K562 (cell line): Measurements from ENCODE around the gene TMEM158. TPM values are rescaled to one million over a fixed set of nuclear protein-coding genes. Genes with fewer than 3 reads are reported as not detected.

Experiments
- BACH1 ChIP-seq: fragments of 200-800 bp; sonication (Bioruptor generic); IDR thresholded peaks from 2 replicates; pipeline ENCODE4 v1.6.1; 2016; ENCODE audit warnings: missing genetic modification characterization, missing compliant biosample characterization
- BCOR ChIP-seq: fragments of 450-650 bp; IDR thresholded peaks from 2 replicates; pipeline ENCODE4 v1.6.1; 2016
- CBX3 ChIP-seq, 2 experiments: IDR thresholded peaks; 1 replicate in 1 of 2; 2 replicates in 1 of 2; pipeline ENCODE4 v1.6.1; 2012; ENCODE audit warnings: inconsistent platforms in 2 of 2, low read length in 2 of 2, borderline replicate concordance in 1 of 2, control low read depth in 1 of 2
- CEBPB ChIP-seq: fragments of 450-650 bp; IDR thresholded peaks from 2 replicates; pipeline ENCODE4 v1.6.1; 2016; ENCODE audit warnings: missing genetic modification characterization, missing compliant biosample characterization
- CEBPG ChIP-seq, 3 experiments: fragments of 200-800 bp in 1 of 3; sonication (Bioruptor generic) in 1 of 3; sonication (generic) in 1 of 3; formaldehyde crosslinking in 1 of 3; IDR thresholded peaks in 2 of 3; conservative IDR thresholded peaks in 1 of 3; 2 replicates each; pipeline versions ENCODE4 v1.6.1 to v1.8.0; 2016 to 2022; ENCODE audit warnings: missing compliant biosample characterization in 2 of 3, missing genetic modification characterization in 2 of 3, mild to moderate bottlenecking in 1 of 3, missing genetic modification reagents in 1 of 3
- NR2C1 ChIP-seq, 2 experiments: fragments of 450-650 bp; IDR thresholded peaks; 2 replicates each; pipeline ENCODE4 v1.6.1; 2017; ENCODE audit warnings: mild to moderate bottlenecking in 2 of 2, antibody characterized with exemption in 1 of 2, inconsistent platforms in 1 of 2, missing compliant biosample characterization in 1 of 2, missing genetic modification characterization in 1 of 2
- SMARCA4 ChIP-seq: fragments of 450-650 bp; IDR thresholded peaks from 2 replicates; pipeline ENCODE4 v1.6.1; 2016
- TEAD4 ChIP-seq, 2 experiments: sonication (generic) in 1 of 2; formaldehyde crosslinking in 1 of 2; IDR thresholded peaks; 2 replicates each; pipeline versions ENCODE4 v1.6.1 to v1.8.0; 2012 to 2022; ENCODE audit warnings: borderline replicate concordance in 1 of 2, inconsistent platforms in 1 of 2, low read length in 1 of 2, mild to moderate bottlenecking in 1 of 2, missing genetic modification reagents in 1 of 2
- polyA plus RNA-seq, 8 experiments: library from polyadenylated mRNA; depleted of rRNA in 4 of 8; stranded (reverse) in 5 of 8; unstranded in 3 of 8; fragments of >200 nt; fragmentation: Nextera tagmentation in 2 of 8; fragmentation: Illumina TruSeq in 1 of 8; extraction: Ambion mirVana in 2 of 8; extraction: Trizol in 1 of 8; gene quantifications; 2 replicates each; pipeline versions ENCODE4 v1.2.1 to v1.2.3, GENCODE V29; 2011 to 2014; ENCODE audit warnings: inconsistent platforms in 1 of 8, missing spikeins in 1 of 8
- total RNA-seq, 7 experiments: library from RNA; depleted of rRNA in 6 of 7; stranded (reverse); fragments of >200 nt in 6 of 7; fragmentation: Illumina TruSeq in 2 of 7; extraction: Trizol in 2 of 7; gene quantifications; 2 replicates each; pipeline versions ENCODE4 v1.2.1 to v1.2.3, GENCODE V29; 2011 to 2021; ENCODE audit warnings: low replicate concordance in 1 of 7
- TF ChIP-seq, protein P1 (sequence below): sonication (generic); formaldehyde crosslinking; IDR thresholded peaks from 2 replicates; pipeline ENCODE4 v1.8.0; 2022; ENCODE audit warnings: missing genetic modification reagents, mild to moderate bottlenecking, moderate library complexity, borderline replicate concordance
- TF ChIP-seq, protein P2 (sequence below), 2 experiments: fragments of 450-650 bp; IDR thresholded peaks; 2 replicates each; pipeline ENCODE4 v1.6.1; 2016
- TF ChIP-seq, protein P3 (sequence below), 2 experiments: IDR thresholded peaks; 2 replicates each; pipeline ENCODE4 v1.6.1; 2012; ENCODE audit warnings: improper control_type of control experiment in 2 of 2, low read depth in 2 of 2, low read length in 2 of 2, borderline replicate concordance in 1 of 2
- TF ChIP-seq, protein P4 (sequence below): fragments of 450-650 bp; formaldehyde crosslinking; conservative IDR thresholded peaks from 2 replicates; pipeline ENCODE4 v1.4.0; 2022; ENCODE audit warnings: mild to moderate bottlenecking, missing genetic modification characterization
- TF ChIP-seq, protein P5 (sequence below): fragments of 450-650 bp; formaldehyde crosslinking; IDR thresholded peaks from 2 replicates; pipeline ENCODE4 v1.4.0; 2020; ENCODE audit warnings: mild to moderate bottlenecking, moderate library complexity
- TF ChIP-seq, protein P6 (sequence below): sonication (generic); formaldehyde crosslinking; IDR thresholded peaks from 2 replicates; pipeline ENCODE4 v1.8.1; 2023; ENCODE audit warnings: mild to moderate bottlenecking, missing genetic modification reagents

Gene TMEM158
- total and polyA plus RNA-seq, 9 of the 15 experiments (the other 6 are each of a cell fraction or from before 2014, with no cell fraction given), result 2.2 to 46.5 (median 8.4) TPM

DNA sequence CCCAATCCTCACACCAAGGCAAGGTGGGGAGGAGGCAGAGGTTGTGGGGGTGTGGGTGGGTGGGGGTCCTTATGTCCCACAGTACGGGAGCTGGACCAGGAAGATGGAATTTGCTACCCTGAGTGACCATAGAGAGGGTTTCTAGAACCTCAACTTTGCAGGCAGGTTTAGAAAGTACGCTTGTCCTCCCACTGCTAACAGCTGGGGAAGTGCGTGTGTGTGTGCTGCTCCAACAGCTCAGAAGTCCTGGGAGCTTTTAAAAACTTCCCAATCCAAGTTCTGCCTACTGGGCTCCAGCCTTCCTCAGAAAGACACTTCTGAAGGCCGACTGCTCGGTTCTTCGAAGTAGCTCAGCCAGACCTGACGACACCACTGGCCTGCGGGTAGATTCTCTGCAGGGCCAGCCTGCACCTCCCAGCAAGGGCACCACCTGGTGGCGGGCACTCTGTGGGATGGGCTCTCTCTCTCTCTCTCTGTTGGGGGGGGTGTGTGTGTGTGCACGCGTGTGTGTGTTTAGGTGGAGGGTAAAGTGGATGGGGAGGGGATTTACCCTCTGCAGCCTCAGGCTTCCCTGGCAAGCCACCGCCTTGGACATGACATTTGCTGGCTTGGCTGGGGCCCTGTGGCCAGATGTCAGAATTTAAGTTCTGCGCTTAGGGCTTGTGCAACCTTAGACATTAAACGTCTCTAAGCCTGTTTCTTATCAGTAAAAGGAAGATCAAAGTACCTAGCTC lies 15.6 kb downstream of the TMEM158 start (continued):
- TF ChIP-seq CEBPB (peak; percentile 78), TEAD4 (IDR thresholded peaks at IDR 0.05; ENCODE audit: low read length) (peak; percentile 23; the same call in 1 of the 2 replicates), TEAD4 (CRISPR knock-in tag; IDR thresholded peaks at IDR 0.05; ENCODE audit: borderline replicate concordance) (no peak), CBX3 (IDR thresholded peaks at IDR 0.05; ENCODE audit: borderline replicate concordance in 1 of 2, low read length in 2 of 2) (peak in 1 of 2 experiments; percentile 44; a peak in 1 of 3 replicates), BACH1 (peak; percentile 50; the same call in 1 of the 2 replicates), CEBPG (CRISPR knock-in tag; IDR thresholded peaks at IDR 0.05) (peak; percentile 33; the same call in 1 of the 2 replicates), CEBPG (tag; conservative IDR thresholded peaks at IDR 0.05 in 1 of 2, IDR thresholded peaks at IDR 0.05 in 1 of 2) (peak in 1 of 2 experiments; percentile 47; a peak in 2 of 4 replicates), SMARCA4 (0 out of 2 replicates have a peak, but pooled peaks have one; percentile 42), NR2C1 (IDR thresholded peaks at IDR 0.05) (no peak), NR2C1 (tag; IDR thresholded peaks at IDR 0.05) (peak; percentile 55; the same call in 1 of the 2 replicates), BCOR (no peak)
- TF ChIP-seq, protein P1, sequence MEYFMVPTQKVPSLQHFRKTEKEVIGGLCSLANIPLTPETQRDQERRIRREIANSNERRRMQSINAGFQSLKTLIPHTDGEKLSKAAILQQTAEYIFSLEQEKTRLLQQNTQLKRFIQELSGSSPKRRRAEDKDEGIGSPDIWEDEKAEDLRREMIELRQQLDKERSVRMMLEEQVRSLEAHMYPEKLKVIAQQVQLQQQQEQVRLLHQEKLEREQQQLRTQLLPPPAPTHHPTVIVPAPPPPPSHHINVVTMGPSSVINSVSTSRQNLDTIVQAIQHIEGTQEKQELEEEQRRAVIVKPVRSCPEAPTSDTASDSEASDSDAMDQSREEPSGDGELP (CRISPR knock-in tag), result peak; percentile 70; the same call in 1 of the 2 replicates
- TF ChIP-seq, protein P2, sequence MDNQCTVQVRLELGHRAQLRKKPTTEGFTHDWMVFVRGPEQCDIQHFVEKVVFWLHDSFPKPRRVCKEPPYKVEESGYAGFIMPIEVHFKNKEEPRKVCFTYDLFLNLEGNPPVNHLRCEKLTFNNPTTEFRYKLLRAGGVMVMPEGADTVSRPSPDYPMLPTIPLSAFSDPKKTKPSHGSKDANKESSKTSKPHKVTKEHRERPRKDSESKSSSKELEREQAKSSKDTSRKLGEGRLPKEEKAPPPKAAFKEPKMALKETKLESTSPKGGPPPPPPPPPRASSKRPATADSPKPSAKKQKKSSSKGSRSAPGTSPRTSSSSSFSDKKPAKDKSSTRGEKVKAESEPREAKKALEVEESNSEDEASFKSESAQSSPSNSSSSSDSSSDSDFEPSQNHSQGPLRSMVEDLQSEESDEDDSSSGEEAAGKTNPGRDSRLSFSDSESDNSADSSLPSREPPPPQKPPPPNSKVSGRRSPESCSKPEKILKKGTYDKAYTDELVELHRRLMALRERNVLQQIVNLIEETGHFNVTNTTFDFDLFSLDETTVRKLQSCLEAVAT (IDR thresholded peaks at IDR 0.05), result peak; percentile 30 to 49; a peak in 1 of 4 replicates
- TF ChIP-seq, protein P3, sequence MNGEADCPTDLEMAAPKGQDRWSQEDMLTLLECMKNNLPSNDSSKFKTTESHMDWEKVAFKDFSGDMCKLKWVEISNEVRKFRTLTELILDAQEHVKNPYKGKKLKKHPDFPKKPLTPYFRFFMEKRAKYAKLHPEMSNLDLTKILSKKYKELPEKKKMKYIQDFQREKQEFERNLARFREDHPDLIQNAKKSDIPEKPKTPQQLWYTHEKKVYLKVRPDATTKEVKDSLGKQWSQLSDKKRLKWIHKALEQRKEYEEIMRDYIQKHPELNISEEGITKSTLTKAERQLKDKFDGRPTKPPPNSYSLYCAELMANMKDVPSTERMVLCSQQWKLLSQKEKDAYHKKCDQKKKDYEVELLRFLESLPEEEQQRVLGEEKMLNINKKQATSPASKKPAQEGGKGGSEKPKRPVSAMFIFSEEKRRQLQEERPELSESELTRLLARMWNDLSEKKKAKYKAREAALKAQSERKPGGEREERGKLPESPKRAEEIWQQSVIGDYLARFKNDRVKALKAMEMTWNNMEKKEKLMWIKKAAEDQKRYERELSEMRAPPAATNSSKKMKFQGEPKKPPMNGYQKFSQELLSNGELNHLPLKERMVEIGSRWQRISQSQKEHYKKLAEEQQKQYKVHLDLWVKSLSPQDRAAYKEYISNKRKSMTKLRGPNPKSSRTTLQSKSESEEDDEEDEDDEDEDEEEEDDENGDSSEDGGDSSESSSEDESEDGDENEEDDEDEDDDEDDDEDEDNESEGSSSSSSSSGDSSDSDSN (IDR thresholded peaks at IDR 0.05; ENCODE audit: borderline replicate concordance in 1 of 2, low read depth in 2 of 2, low read length in 2 of 2), result peak in 1 of 2 experiments; percentile 42; a peak in 1 of 4 replicates
- TF ChIP-seq, protein P4, sequence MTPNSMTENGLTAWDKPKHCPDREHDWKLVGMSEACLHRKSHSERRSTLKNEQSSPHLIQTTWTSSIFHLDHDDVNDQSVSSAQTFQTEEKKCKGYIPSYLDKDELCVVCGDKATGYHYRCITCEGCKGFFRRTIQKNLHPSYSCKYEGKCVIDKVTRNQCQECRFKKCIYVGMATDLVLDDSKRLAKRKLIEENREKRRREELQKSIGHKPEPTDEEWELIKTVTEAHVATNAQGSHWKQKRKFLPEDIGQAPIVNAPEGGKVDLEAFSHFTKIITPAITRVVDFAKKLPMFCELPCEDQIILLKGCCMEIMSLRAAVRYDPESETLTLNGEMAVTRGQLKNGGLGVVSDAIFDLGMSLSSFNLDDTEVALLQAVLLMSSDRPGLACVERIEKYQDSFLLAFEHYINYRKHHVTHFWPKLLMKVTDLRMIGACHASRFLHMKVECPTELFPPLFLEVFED, result 0 out of 2 replicates have a peak, but pooled peaks have one; percentile 8
- TF ChIP-seq, protein P5, sequence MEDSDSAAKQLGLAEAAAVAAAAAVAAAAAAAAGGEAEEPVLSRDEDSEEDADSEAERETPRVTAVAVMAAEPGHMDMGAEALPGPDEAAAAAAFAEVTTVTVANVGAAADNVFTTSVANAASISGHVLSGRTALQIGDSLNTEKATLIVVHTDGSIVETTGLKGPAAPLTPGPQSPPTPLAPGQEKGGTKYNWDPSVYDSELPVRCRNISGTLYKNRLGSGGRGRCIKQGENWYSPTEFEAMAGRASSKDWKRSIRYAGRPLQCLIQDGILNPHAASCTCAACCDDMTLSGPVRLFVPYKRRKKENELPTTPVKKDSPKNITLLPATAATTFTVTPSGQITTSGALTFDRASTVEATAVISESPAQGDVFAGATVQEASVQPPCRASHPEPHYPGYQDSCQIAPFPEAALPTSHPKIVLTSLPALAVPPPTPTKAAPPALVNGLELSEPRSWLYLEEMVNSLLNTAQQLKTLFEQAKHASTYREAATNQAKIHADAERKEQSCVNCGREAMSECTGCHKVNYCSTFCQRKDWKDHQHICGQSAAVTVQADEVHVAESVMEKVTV (CRISPR knock-in tag), result peak; percentile 87
- TF ChIP-seq, protein P6, sequence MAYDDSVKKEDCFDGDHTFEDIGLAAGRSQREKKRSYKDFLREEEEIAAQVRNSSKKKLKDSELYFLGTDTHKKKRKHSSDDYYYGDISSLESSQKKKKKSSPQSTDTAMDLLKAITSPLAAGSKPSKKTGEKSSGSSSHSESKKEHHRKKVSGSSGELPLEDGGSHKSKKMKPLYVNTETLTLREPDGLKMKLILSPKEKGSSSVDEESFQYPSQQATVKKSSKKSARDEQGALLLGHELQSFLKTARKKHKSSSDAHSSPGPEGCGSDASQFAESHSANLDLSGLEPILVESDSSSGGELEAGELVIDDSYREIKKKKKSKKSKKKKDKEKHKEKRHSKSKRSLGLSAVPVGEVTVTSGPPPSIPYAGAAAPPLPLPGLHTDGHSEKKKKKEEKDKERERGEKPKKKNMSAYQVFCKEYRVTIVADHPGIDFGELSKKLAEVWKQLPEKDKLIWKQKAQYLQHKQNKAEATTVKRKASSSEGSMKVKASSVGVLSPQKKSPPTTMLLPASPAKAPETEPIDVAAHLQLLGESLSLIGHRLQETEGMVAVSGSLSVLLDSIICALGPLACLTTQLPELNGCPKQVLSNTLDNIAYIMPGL, result no peak
